K562 (cell line): Measurements from ENCODE around the gene PDE12. TPM values are rescaled to one million over a fixed set of nuclear protein-coding genes. Genes with fewer than 3 reads are reported as not detected.

Experiments used
- ADNP ChIP-seq: fragments of 200-800 bp; sonication (Bioruptor generic); IDR thresholded peaks from 2 replicates; pipeline ENCODE4 v1.6.1; 2016; ENCODE audit warnings: missing genetic modification characterization, missing compliant biosample characterization
- ATF3 ChIP-seq, 2 experiments: fragments of 450-650 bp in 1 of 2; sonication (generic) in 1 of 2; formaldehyde crosslinking in 1 of 2; IDR thresholded peaks in 1 of 2; conservative IDR thresholded peaks in 1 of 2; 2 replicates each; pipeline versions ENCODE4 v1.6.1 to v1.8.1; 2016 to 2023; ENCODE audit warnings: mild to moderate bottlenecking in 2 of 2, moderate library complexity in 2 of 2, inconsistent platforms in 1 of 2, missing genetic modification reagents in 1 of 2
- BDP1 ChIP-seq: IDR thresholded peaks from 3 replicates; pipeline ENCODE4 v1.6.1; 2011; ENCODE audit not compliant: insufficient read length, insufficient read depth
- E2F3 ChIP-seq: fragments of 250-450 bp; sonication (Bioruptor Pico); IDR thresholded peaks from 2 replicates; pipeline ENCODE4 v1.4.0; 2020; ENCODE audit warnings: mild to moderate bottlenecking
- EP400 ChIP-seq: fragments of 450-650 bp; IDR thresholded peaks from 2 replicates; pipeline ENCODE4 v1.6.1; 2017; ENCODE audit warnings: antibody characterized with exemption, mild to moderate bottlenecking, moderate library complexity
- ETV6 ChIP-seq, 3 experiments: fragments of 150-350 bp in 1 of 3; sonication (generic) in 1 of 3; formaldehyde crosslinking in 1 of 3; IDR thresholded peaks; 2 replicates each; pipeline versions ENCODE4 v1.6.1 to v1.8.0; 2014 to 2022; ENCODE audit warnings: borderline replicate concordance in 2 of 3, low read depth in 2 of 3, antibody characterized with exemption in 1 of 3, low read length in 1 of 3, mild to moderate bottlenecking in 1 of 3, missing genetic modification reagents in 1 of 3
- GMEB1 ChIP-seq: fragments of 250-450 bp; sonication (Bioruptor Pico); IDR thresholded peaks from 2 replicates; pipeline ENCODE4 v1.4.0; 2020; ENCODE audit warnings: mild to moderate bottlenecking
- HMG20B ChIP-seq: fragments of 250-450 bp; sonication (Bioruptor Pico); IDR thresholded peaks from 2 replicates; pipeline ENCODE4 v1.5.0; 2021; ENCODE audit warnings: mild to moderate bottlenecking
- KLF1 ChIP-seq: fragments of 450-650 bp; IDR thresholded peaks from 2 replicates; pipeline ENCODE4 v1.6.1; 2016; ENCODE audit warnings: missing genetic modification characterization, missing compliant biosample characterization
- NONO ChIP-seq, 2 experiments: fragments of 200-400 bp in 1 of 2; fragments of 450-650 bp in 1 of 2; formaldehyde crosslinking in 1 of 2; IDR thresholded peaks; 2 replicates each; pipeline ENCODE4 v1.6.1; 2017; ENCODE audit warnings: low read depth in 2 of 2, mild to moderate bottlenecking in 2 of 2, moderate library complexity in 2 of 2, low read length in 1 of 2
- RAD21 ChIP-seq, 2 experiments: fragments of 250-450 bp in 1 of 2; fragments of 450-650 bp in 1 of 2; sonication (Bioruptor Pico) in 1 of 2; formaldehyde crosslinking in 1 of 2; IDR thresholded peaks in 1 of 2; conservative IDR thresholded peaks in 1 of 2; 2 replicates each; pipeline versions ENCODE4 v1.4.0 to v1.8.0; 2020 to 2022; ENCODE audit warnings: mild to moderate bottlenecking in 2 of 2, moderate library complexity in 1 of 2
- RBFOX2 ChIP-seq: fragments of 200-400 bp; formaldehyde crosslinking; IDR thresholded peaks from 2 replicates; pipeline ENCODE4 v1.6.1; 2017; ENCODE audit warnings: low read depth, mild to moderate bottlenecking, low read length, moderate library complexity
- RBM15 ChIP-seq: fragments of 200-400 bp; formaldehyde crosslinking; IDR thresholded peaks from 2 replicates; pipeline ENCODE4 v1.6.1; 2018; ENCODE audit warnings: mild to moderate bottlenecking, low read length, moderate library complexity; ENCODE audit not compliant: insufficient read depth
- SRSF9 ChIP-seq: fragments of 200-400 bp; formaldehyde crosslinking; IDR thresholded peaks from 2 replicates; pipeline ENCODE4 v1.6.1; 2017; ENCODE audit warnings: low read depth, low read length, borderline replicate concordance
- ZBTB12 ChIP-seq: fragments of 250-450 bp; sonication (Bioruptor Pico); IDR thresholded peaks from 2 replicates; pipeline ENCODE4 v1.4.0; 2020
- ZNF184 ChIP-seq: sonication (generic); formaldehyde crosslinking; IDR thresholded peaks from 2 replicates; pipeline ENCODE4 v1.5.0; 2020; ENCODE audit warnings: missing genetic modification reagents
- ZNF239 ChIP-seq: fragments of 250-450 bp; sonication (Bioruptor Pico); IDR thresholded peaks from 2 replicates; pipeline ENCODE4 v1.4.0; 2020; ENCODE audit warnings: mild to moderate bottlenecking
- ZNF274 ChIP-seq: IDR thresholded peaks from 2 replicates; pipeline ENCODE4 v1.6.1; 2011; ENCODE audit warnings: low read depth, mild to moderate bottlenecking, low read length, moderate library complexity, borderline replicate concordance
- ZNF280A ChIP-seq: fragments of 450-650 bp; IDR thresholded peaks from 2 replicates; pipeline ENCODE4 v1.6.1; 2018; ENCODE audit warnings: mild to moderate bottlenecking, low read depth; ENCODE audit not compliant: partially characterized antibody
- ZNF445 ChIP-seq: fragments of 250-450 bp; sonication (Bioruptor Pico); IDR thresholded peaks from 2 replicates; pipeline ENCODE4 v1.4.0; 2020; ENCODE audit warnings: low read depth, mild to moderate bottlenecking, moderate library complexity
- ZNF561 ChIP-seq: fragments of 450-650 bp; formaldehyde crosslinking; conservative IDR thresholded peaks from 2 replicates; pipeline ENCODE4 v1.4.0; 2020; ENCODE audit warnings: mild to moderate bottlenecking, moderate library complexity
- ZNF77 ChIP-seq: fragments of 250-450 bp; sonication (Bioruptor Pico); IDR thresholded peaks from 2 replicates; pipeline ENCODE4 v1.5.0; 2020
- polyA plus RNA-seq, 8 experiments: library from polyadenylated mRNA; depleted of rRNA in 4 of 8; stranded (reverse) in 5 of 8; unstranded in 3 of 8; fragments of >200 nt; fragmentation: Nextera tagmentation in 2 of 8; fragmentation: Illumina TruSeq in 1 of 8; extraction: Ambion mirVana in 2 of 8; extraction: Trizol in 1 of 8; gene quantifications; 2 replicates each; pipeline versions ENCODE4 v1.2.1 to v1.2.3, GENCODE V29; 2011 to 2014; ENCODE audit warnings: inconsistent platforms in 1 of 8, missing spikeins in 1 of 8
- total RNA-seq, 7 experiments: library from RNA; depleted of rRNA in 6 of 7; stranded (reverse); fragments of >200 nt in 6 of 7; fragmentation: Illumina TruSeq in 2 of 7; extraction: Trizol in 2 of 7; gene quantifications; 2 replicates each; pipeline versions ENCODE4 v1.2.1 to v1.2.3, GENCODE V29; 2011 to 2021; ENCODE audit warnings: low replicate concordance in 1 of 7

The PDE12 gene
- total and polyA plus RNA-seq, 9 of the 15 experiments (the other 6 are each of a cell fraction or from before 2014, with no cell fraction given) = 2.1 to 20.5 (median 10.0) TPM

- no peak for TF ChIP-seq ETV6 (IDR thresholded peaks at IDR 0.05; ENCODE audit: borderline replicate concordance in 1 of 2, low read depth in 2 of 2, low read length in 1 of 2)
- no peak; the same call in 1 of the 2 replicates for TF ChIP-seq ETV6 (CRISPR knock-in tag; IDR thresholded peaks at IDR 0.05; ENCODE audit: borderline replicate concordance)
- TF ChIP-seq ZNF184 (CRISPR knock-in tag) = no peak
- TF ChIP-seq ZNF561 (CRISPR knock-in tag) = no peak
- TF ChIP-seq ZBTB12 (CRISPR knock-in tag) = peak; percentile 67
- TF ChIP-seq ATF3 (IDR thresholded peaks at IDR 0.05) = peak; percentile 55; the same call in 1 of the 2 replicates
- no peak for TF ChIP-seq ATF3 (CRISPR knock-in tag; conservative IDR thresholded peaks at IDR 0.05)
- TF ChIP-seq NONO (IDR thresholded peaks at IDR 0.05; ENCODE audit: low read depth in 2 of 2, low read length in 1 of 2) = peak in 1 of 2 experiments; percentile 60; a peak in 1 of 4 replicates
- 0 out of 2 replicates have a peak, but pooled peaks have one; percentile 45 for TF ChIP-seq ADNP
- no peak for TF ChIP-seq GMEB1 (CRISPR knock-in tag)
- no peak for TF ChIP-seq HMG20B (CRISPR knock-in tag)
- TF ChIP-seq RBFOX2 = peak; percentile 95
- no peak for TF ChIP-seq ZNF280A
- no peak for TF ChIP-seq SRSF9
- TF ChIP-seq BDP1 = no peak
- TF ChIP-seq ZNF274 = no peak
- peak; percentile 19; the same call in 1 of the 2 replicates for TF ChIP-seq ZNF239 (CRISPR knock-in tag)
- no peak for TF ChIP-seq RAD21 (CRISPR knock-in tag; conservative IDR thresholded peaks at IDR 0.05 in 1 of 2, IDR thresholded peaks at IDR 0.05 in 1 of 2)
- peak; percentile 75 for TF ChIP-seq KLF1 (tag)
- peak; percentile 96 for TF ChIP-seq EP400
- no peak for TF ChIP-seq RBM15
- TF ChIP-seq E2F3 (CRISPR knock-in tag) = peak; percentile 54; the same call in 1 of the 2 replicates
- TF ChIP-seq ZNF445 (CRISPR knock-in tag) = no peak
- no peak for TF ChIP-seq ZNF77
Measured at GRCh38 chr3:57555738-57556458, at the start of gene PDE12 (continued).
